Nephron progenitor cell (in vitro differentiated cells): Measurements from ENCODE around the gene ATG5.

Source experiments
- DNase-seq: peaks from one replicate; pipeline ENCODE4 v3.0.0; 2021
- H3K27ac Mint-ChIP-seq: 2 replicates; pipeline ENCODE4 v1.8.0; 2021; ENCODE audit warnings: mild to moderate bottlenecking, moderate library complexity, mixed read lengths
- H3K27me3 Mint-ChIP-seq: 2 replicates; pipeline ENCODE4 v1.8.0; 2021; ENCODE audit warnings: mild to moderate bottlenecking, low read depth, mixed read lengths; ENCODE audit not compliant: poor library complexity
- H3K36me3 Mint-ChIP-seq: 2 replicates; pipeline ENCODE4 v1.8.0; 2021; ENCODE audit warnings: low read depth, mixed read lengths
- H3K4me1 Mint-ChIP-seq: 2 replicates; pipeline ENCODE4 v1.8.0; 2021; ENCODE audit warnings: mixed read lengths
- H3K4me3 Mint-ChIP-seq: 2 replicates; pipeline ENCODE4 v1.8.0; 2021; ENCODE audit warnings: mild to moderate bottlenecking, moderate library complexity, mixed read lengths
- H3K9me3 Mint-ChIP-seq: 2 replicates; pipeline ENCODE4 v1.8.0; 2021; ENCODE audit warnings: mild to moderate bottlenecking, moderate library complexity, mixed read lengths
- CTCF ChIP-seq: fragments of 200-600 bp; sonication (generic); IDR thresholded peaks from 2 replicates; pipeline ENCODE4 v1.5.0; 2021; ENCODE audit warnings: antibody characterized with exemption

The ATG5 gene

GRCh38 chr6:106177786-106178185, 147.8 kb downstream of the ATG5 start:
- no peaks in the 10 kb centered on the region for H3K27me3 Mint-ChIP-seq
- no peaks in the 10 kb centered on the region for H3K9me3 Mint-ChIP-seq
- H3K27ac Mint-ChIP-seq: no peak overlapping the region
- DNase-seq: no peak
- H3K36me3 Mint-ChIP-seq: no peaks in the 10 kb centered on the region
- no peak for TF ChIP-seq CTCF
- no peak overlapping the region for H3K4me3 Mint-ChIP-seq
- no peaks in the 10 kb centered on the region for H3K4me1 Mint-ChIP-seq

- no peak overlapping the region for H3K27ac Mint-ChIP-seq
- DNase-seq: no peak
Observed at GRCh38 chr6:106173124-106173879, 152.3 kb downstream of the ATG5 start.

GRCh38 chr6:106170030-106170791, 155.3 kb downstream of the ATG5 start:
- DNase-seq: no peak
- Mint-ChIP-seq H3K4me3 (no peak overlapping the region), H3K4me1 (no peaks in the 10 kb centered on the region), H3K36me3 (no peaks in the 10 kb centered on the region), H3K27me3 (peaks cover 7% of the 10 kb centered on the region), H3K9me3 (no peaks in the 10 kb centered on the region), H3K27ac (no peak overlapping the region)
- no peak for TF ChIP-seq CTCF

More at GRCh38 chr6:106173124-106173879, 152.3 kb downstream of the ATG5 start:
- Mint-ChIP-seq H3K4me3 (no peak overlapping the region), H3K9me3 (no peaks in the 10 kb centered on the region), H3K4me1 (no peaks in the 10 kb centered on the region), H3K36me3 (no peaks in the 10 kb centered on the region), H3K27me3 (peaks cover 7% of the 10 kb centered on the region)
- no peak for TF ChIP-seq CTCF

- Mint-ChIP-seq H3K36me3 (no peaks in the 10 kb centered on the region), H3K27me3 (peaks cover 7% of the 10 kb centered on the region), H3K27ac (no peak overlapping the region), H3K9me3 (no peaks in the 10 kb centered on the region), H3K4me1 (peaks cover 4% of the 10 kb centered on the region), H3K4me3 (no peak overlapping the region)
- no peak for TF ChIP-seq CTCF
- no peak for DNase-seq
Observed at GRCh38 chr6:106169517-106169916, 156.0 kb downstream of the ATG5 start.

GRCh38 chr6:106168097-106168888, 157.3 kb downstream of the ATG5 start:
- H3K4me1 Mint-ChIP-seq: peaks cover 16% of the 10 kb centered on the region
- H3K36me3 Mint-ChIP-seq: no peaks in the 10 kb centered on the region
- no peaks in the 10 kb centered on the region for H3K9me3 Mint-ChIP-seq
- no peak overlapping the region for H3K4me3 Mint-ChIP-seq
- DNase-seq: no peak
- TF ChIP-seq CTCF: no peak
- no peak overlapping the region for H3K27ac Mint-ChIP-seq
- H3K27me3 Mint-ChIP-seq: peaks cover 7% of the 10 kb centered on the region
